Measurements from ENCODE around the gene ALG14. TPM values are rescaled to one million over a fixed set of nuclear protein-coding genes. Genes with fewer than 3 reads are reported as not detected.

The ALG14 gene
- total and polyA plus RNA-seq, 8 donors = 1.1 to 6.2 (median 5.6) TPM

DNA sequence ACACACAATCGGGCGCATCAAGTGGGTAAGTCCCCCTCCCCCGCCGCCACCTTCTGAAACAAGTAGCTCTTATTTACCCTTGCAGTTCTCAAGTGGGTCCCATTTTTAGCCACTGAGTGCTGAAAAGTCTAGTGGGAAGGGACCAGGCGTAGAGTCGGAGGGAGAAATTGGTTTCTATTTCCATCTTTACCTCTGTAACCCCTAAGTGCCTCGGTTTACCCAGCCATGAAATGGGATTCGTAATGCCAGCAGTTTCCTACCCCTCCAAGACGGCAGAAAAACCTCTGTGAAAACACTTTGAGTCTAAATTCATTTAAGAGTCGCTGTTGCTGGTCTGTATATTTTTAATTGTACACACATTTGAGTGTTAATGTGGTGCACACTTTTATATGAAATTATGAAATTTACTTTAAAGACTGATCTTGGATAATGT, 45.3 kb upstream of the ALG14 start:
- intact Hi-C loops (cut with DNase I) = loop anchor here in 2 of 3 donors (5.0 to 10.0 kb wide), 2 partner anchors 114 to 117 kb away; partner anchors contain the start of gene RWDD3 (in 2 of the 2)
- ATAC-seq = no peak
- WGBS, 2 donors = 5 to 7% methylated on average over 10 of the region's 10 CpGs
- Histone ChIP-seq H3K36me3 (no peaks in the 10 kb centered on the region), H3K27ac (peak overlapping the region; percentile 84 to 92 (median 86)), H3K27me3 (no peaks in the 10 kb centered on the region), H3K4me1 (peaks cover 0 to 14% (median 8%) of the 10 kb centered on the region in 3 donors), H3K4me3 (peak overlapping the region; percentile 70 to 90 (median 83)), H3K9me3 (no peaks in the 10 kb centered on the region)
- no peak for FAIRE-seq
- TF ChIP-seq, protein P1, sequence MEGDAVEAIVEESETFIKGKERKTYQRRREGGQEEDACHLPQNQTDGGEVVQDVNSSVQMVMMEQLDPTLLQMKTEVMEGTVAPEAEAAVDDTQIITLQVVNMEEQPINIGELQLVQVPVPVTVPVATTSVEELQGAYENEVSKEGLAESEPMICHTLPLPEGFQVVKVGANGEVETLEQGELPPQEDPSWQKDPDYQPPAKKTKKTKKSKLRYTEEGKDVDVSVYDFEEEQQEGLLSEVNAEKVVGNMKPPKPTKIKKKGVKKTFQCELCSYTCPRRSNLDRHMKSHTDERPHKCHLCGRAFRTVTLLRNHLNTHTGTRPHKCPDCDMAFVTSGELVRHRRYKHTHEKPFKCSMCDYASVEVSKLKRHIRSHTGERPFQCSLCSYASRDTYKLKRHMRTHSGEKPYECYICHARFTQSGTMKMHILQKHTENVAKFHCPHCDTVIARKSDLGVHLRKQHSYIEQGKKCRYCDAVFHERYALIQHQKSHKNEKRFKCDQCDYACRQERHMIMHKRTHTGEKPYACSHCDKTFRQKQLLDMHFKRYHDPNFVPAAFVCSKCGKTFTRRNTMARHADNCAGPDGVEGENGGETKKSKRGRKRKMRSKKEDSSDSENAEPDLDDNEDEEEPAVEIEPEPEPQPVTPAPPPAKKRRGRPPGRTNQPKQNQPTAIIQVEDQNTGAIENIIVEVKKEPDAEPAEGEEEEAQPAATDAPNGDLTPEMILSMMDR (IDR thresholded peaks at IDR 0.05) = no peak
- DNase-seq = no peak

DNA sequence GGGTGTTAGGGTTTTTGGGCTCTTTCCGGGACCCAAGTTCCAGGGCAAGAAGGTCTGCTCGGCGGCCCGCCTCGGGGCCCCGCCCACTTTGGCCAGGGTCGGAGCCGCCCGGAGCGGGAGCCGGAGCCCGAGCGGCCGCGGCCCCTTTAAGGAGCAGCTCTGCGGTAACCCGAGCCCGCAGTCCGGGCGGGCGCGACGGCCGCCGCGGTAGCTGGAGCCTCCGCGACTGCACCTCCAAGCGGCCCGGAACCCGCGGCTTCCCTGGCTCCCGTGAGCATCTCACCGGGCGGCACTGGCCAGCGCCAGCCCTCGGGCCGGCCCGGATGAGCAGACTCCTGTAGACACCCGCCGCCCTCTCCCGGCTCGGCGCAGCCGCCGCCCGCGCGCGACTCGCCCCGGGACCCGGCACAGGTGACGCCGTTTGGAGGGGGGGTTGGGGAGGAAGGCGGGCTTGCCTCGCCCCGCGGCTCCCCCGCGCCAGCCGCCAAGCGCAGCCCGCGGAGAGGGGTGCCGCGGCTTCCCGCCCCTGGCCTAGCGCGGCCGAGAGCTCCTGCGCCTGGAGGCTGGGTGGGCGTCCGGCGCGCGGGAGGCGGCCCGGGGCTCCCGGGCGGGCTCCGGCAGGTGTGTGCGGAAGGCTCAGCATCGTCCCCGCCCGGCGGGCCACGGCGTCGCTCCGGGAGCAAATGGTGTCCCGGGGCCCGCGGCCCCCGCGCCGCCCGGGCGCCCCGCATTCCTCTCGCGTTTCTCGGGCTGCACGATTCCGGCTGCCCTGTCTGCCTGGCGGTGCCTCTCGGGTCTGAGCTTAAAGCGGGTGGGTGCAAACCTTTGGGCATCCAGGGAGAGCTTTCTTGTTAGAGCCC, 44.7 kb upstream of the ALG14 start, which contains the start of gene TLCD4:
Gene TLCD4 (plus strand): TSS at position 149 of the 860 bp plus-strand sequence. CDS start 26,547 bp downstream, outside the sequence.
- H3K4me3 ChIP-seq = peak within 1 kb of the TSS; percentile 70 to 90 (median 83)
- H3K9me3 ChIP-seq = no peaks in the 10 kb centered on the region
- no peak for FAIRE-seq
- H3K27ac ChIP-seq = peak within 1 kb of the TSS; percentile 84 to 92 (median 86)
- TF ChIP-seq, protein P1 (IDR thresholded peaks at IDR 0.05) = no peak
- 0 to 1% methylated on average over 56 to 108 of the region's 108 CpGs for WGBS, 2 donors
- intact Hi-C loops (cut with DNase I) = loop anchor here in 2 of 3 donors (5.0 to 10.0 kb wide), 2 partner anchors 115 to 117 kb away; partner anchors contain the start of gene RWDD3 (in 2 of the 2)
- DNase-seq = peak; percentile 72 to 90 (median 82)
- ATAC-seq = peak; percentile 92 to 97 (median 94)
- H3K36me3 ChIP-seq = no peaks in the 10 kb centered on the region
- H3K4me1 ChIP-seq = peaks cover 0 to 13% (median 8%) of the 10 kb centered on the region in 3 donors
- no peaks in the 10 kb centered on the region for H3K27me3 ChIP-seq

DNA sequence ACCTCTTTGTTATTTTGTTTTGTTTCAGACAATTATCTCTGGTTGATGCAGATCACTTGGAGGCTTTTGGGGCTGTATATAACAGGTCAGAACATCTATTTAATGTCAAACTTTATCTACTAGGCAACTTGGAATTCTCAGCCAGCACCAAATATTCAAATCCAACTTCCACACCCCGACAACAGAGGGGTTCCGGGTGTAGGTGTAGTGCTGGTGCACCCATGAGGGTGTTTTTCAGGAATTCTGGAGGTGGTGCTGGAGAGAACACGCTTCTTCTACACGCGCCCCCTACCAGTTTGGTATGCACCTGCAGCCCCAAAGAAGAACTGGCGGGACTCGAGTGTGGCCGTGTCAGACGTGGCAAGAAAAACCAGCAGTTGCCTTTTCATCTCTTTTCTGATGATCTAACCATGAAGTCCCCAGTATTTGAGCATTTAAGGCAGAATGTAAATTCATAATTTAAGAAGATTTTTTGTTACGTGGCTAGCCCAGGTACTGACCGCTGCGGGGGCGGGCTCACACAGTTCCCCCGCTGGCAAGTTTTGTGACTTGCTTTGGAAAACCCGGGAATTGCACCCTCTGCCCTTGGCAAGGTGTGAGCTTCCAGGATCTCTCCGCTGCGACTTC, 43.9 kb upstream of the ALG14 start:
- FAIRE-seq = no peak
- Histone ChIP-seq H3K27me3 (no peaks in the 10 kb centered on the region), H3K27ac (peak overlapping the region; percentile 84 to 92 (median 86)), H3K9me3 (no peaks in the 10 kb centered on the region), H3K36me3 (no peaks in the 10 kb centered on the region), H3K4me3 (peak overlapping the region; percentile 70 to 90 (median 83)), H3K4me1 (peaks cover 0 to 8% (median 8%) of the 10 kb centered on the region in 3 donors)
- WGBS, 2 donors = 1 to 2% methylated on average over 17 of the region's 17 CpGs
- DNase-seq = peak; percentile 72 to 82 (median 78)
- intact Hi-C loops (cut with DNase I) = loop anchor here in 2 of 3 donors (5.0 to 10.0 kb wide), 2 partner anchors 116 to 118 kb away; partner anchors contain the start of gene RWDD3 (in 2 of the 2)
- TF ChIP-seq, protein P1 (IDR thresholded peaks at IDR 0.05) = peak; percentile 38 to 60 (median 52)
- peak; percentile 82 to 92 (median 86) for ATAC-seq

DNA sequence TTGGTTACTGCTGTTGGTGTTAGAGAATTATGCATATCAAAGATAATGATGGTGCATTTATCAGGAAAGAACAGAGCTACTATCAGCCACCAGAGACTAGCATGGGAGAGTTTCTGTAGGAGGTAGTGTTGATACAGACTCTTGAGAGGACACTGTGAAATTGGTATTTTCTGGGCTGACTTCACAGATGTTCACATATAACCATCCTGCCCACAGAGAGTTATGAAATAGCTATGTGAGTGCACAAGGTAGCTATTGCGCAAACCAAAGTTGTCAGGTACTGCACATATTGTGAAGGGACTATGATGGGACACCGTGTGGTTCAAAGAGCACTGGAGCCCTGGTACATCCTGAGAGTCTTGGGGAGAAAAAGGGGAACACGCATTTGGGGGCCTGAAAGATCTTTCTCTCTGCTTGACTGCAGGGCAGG, 43.0 kb upstream of the ALG14 start:
- no peak overlapping the region for H3K27ac ChIP-seq
- TF ChIP-seq, protein P1 (IDR thresholded peaks at IDR 0.05) = no peak
- no peak overlapping the region for H3K4me3 ChIP-seq
- FAIRE-seq (no peak), ATAC-seq (no peak), DNase-seq (no peak)
- no peaks in the 10 kb centered on the region for H3K9me3 ChIP-seq
- WGBS, 2 donors = 70 to 78% methylated on average over 3 of the region's 3 CpGs
- no peaks in the 10 kb centered on the region for H3K36me3 ChIP-seq
- H3K4me1 ChIP-seq = peaks cover 0 to 8% (median 8%) of the 10 kb centered on the region in 3 donors
- intact Hi-C loops (cut with DNase I) = loop anchor here in 2 of 3 donors (5.0 to 10.0 kb wide), 2 partner anchors 117 to 119 kb away; partner anchors contain the start of gene RWDD3 (in 2 of the 2)
- H3K27me3 ChIP-seq = no peaks in the 10 kb centered on the region
